H1 (cell line): ENCODE data around the gene KLF2. TPM values are rescaled to one million over a fixed set of nuclear protein-coding genes. Genes with fewer than 3 reads are reported as not detected.

Experiments used
- CTCF ChIA-PET: fragments of 300-600 bp; sonication (Branson Sonifier 250); formaldehyde crosslinking; loops from one replicate; lab custom pipeline; 2021; ENCODE audit not compliant: partially characterized antibody; lab: Charles Lee
- POLR2A ChIA-PET: fragments of 300-600 bp; sonication (Branson Sonifier 250); formaldehyde crosslinking; loops from one replicate; lab custom pipeline; 2021; ENCODE audit warnings: inconsistent platforms; ENCODE audit not compliant: partially characterized antibody; lab: Charles Lee
- DNase-seq, 2 experiments: peaks; one replicate each; pipeline versions ENCODE4 v3.0.0 to v3.0.0-alpha.2; 2010 to 2022; ENCODE audit warnings: low spot score in 2 of 2, low read depth in 1 of 2, mixed read lengths in 1 of 2
- FAIRE-seq: peaks from 2 replicates; lab custom pipeline; 2011; peaks lifted over from hg19 to GRCh38; lab: Jason Lieb, UNC
- H2AFZ ChIP-seq: 2 replicates; pipeline ENCODE4 v1.8.1; 2012; ENCODE audit warnings: low read length, inconsistent platforms
- H2AK5ac ChIP-seq: 2 replicates; pipeline ENCODE4 v1.6.1; 2013; ENCODE audit warnings: low read depth, low read length
- H2BK120ac ChIP-seq: replicated peaks from 2 replicates; pipeline ENCODE3; 2013; ENCODE audit warnings: low read depth, low read length, inconsistent platforms
- H2BK12ac ChIP-seq: 2 replicates; pipeline ENCODE4 v1.6.1; 2013; ENCODE audit warnings: low read depth, low read length
- H2BK15ac ChIP-seq: 2 replicates; pipeline ENCODE4 v1.6.1; 2013; ENCODE audit warnings: low read length
- H2BK20ac ChIP-seq: 2 replicates; pipeline ENCODE4 v1.6.1; 2013; ENCODE audit warnings: low read length
- H2BK5ac ChIP-seq: 2 replicates; pipeline ENCODE4 v1.6.1; 2013; ENCODE audit warnings: low read depth, low read length
- H3K14ac ChIP-seq: 2 replicates; pipeline ENCODE4 v1.6.1; 2013; ENCODE audit warnings: inconsistent platforms; ENCODE audit not compliant: insufficient read length
- H3K18ac ChIP-seq: 2 replicates; pipeline ENCODE4 v1.6.1; 2013; ENCODE audit warnings: low read length; ENCODE audit errors: extremely low read depth
- H3K23ac ChIP-seq: 2 replicates; pipeline ENCODE4 v1.6.1; 2013; ENCODE audit warnings: inconsistent platforms; ENCODE audit not compliant: insufficient read length
- H3K23me2 ChIP-seq: 2 replicates; pipeline ENCODE4 v1.6.1; 2013; ENCODE audit warnings: low read depth, low read length
- H3K27ac ChIP-seq: 2 replicates; pipeline ENCODE4 v1.6.1; 2011; ENCODE audit warnings: low read depth, low read length, inconsistent platforms
- H3K27me3 ChIP-seq, 4 experiments: replicated peaks in 1 of 4; 1 replicate in 1 of 4; 2 replicates in 3 of 4; pipeline versions ENCODE4 v1.6.1 to v1.8.1; 2011 to 2013; ENCODE audit warnings: low read length in 3 of 4, mild to moderate bottlenecking in 3 of 4, inconsistent platforms in 2 of 4, mixed read lengths in 2 of 4, moderate library complexity in 1 of 4; ENCODE audit not compliant: control insufficient read depth in 3 of 4, insufficient read depth in 3 of 4; ENCODE audit errors: extremely low read depth in 1 of 4
- H3K36me3 ChIP-seq, 4 experiments: 2 replicates each; pipeline versions ENCODE4 v1.6.1 to v1.8.1; 2011 to 2013; ENCODE audit warnings: mild to moderate bottlenecking in 4 of 4, low read length in 3 of 4, moderate library complexity in 2 of 4, control low read depth in 1 of 4, inconsistent platforms in 1 of 4; ENCODE audit not compliant: insufficient read depth in 4 of 4, control insufficient read depth in 2 of 4
- H3K4ac ChIP-seq: replicated peaks from 2 replicates; pipeline ENCODE3; 2013; ENCODE audit warnings: low read length, low read depth, mixed read lengths, inconsistent platforms; ENCODE audit not compliant: insufficient read length
- H3K4me1 ChIP-seq, 4 experiments: replicated peaks in 1 of 4; 1 replicate in 1 of 4; 2 replicates in 3 of 4; pipeline versions ENCODE4 v1.6.1 to v1.8.1; 2011 to 2013; ENCODE audit warnings: low read length in 3 of 4, inconsistent platforms in 2 of 4, mixed read lengths in 1 of 4; ENCODE audit not compliant: insufficient read depth in 4 of 4, control insufficient read depth in 3 of 4
- H3K4me2 ChIP-seq, 2 experiments: 2 replicates each; pipeline versions ENCODE4 v1.6.1 to v1.8.1; 2011 to 2013; ENCODE audit warnings: low read depth in 2 of 2, low read length in 2 of 2, control low read depth in 1 of 2, inconsistent platforms in 1 of 2, mild to moderate bottlenecking in 1 of 2; ENCODE audit not compliant: insufficient read depth in 1 of 2
- H3K4me3 ChIP-seq, 4 experiments: fragments of 200-600, 300-600 bp in 1 of 4; sonication (generic), shearing (Covaris generic), sonication (Bioruptor Twin) in 1 of 4; 2 replicates each; pipeline versions ENCODE4 v1.5.1 to v1.8.1; 2011 to 2016; ENCODE audit warnings: low read length in 4 of 4, low read depth in 3 of 4, control low read depth in 2 of 4, inconsistent platforms in 2 of 4, mild to moderate bottlenecking in 2 of 4, mixed read lengths in 1 of 4, moderate library complexity in 1 of 4; ENCODE audit not compliant: insufficient read depth in 2 of 4; ENCODE audit errors: extremely low read depth in 1 of 4
- H3K56ac ChIP-seq: replicated peaks from 2 replicates; pipeline ENCODE3; 2013; ENCODE audit warnings: low read depth, mild to moderate bottlenecking, mixed read lengths, low read length, inconsistent platforms; ENCODE audit not compliant: insufficient read length
- H3K79me1 ChIP-seq: 2 replicates; pipeline ENCODE4 v1.6.1; 2013; ENCODE audit warnings: low read depth, low read length, control low read depth
- H3K79me2 ChIP-seq, 2 experiments: 2 replicates each; pipeline versions ENCODE4 v1.6.1 to v1.8.1; 2012 to 2013; ENCODE audit warnings: low read length in 2 of 2, mild to moderate bottlenecking in 2 of 2, inconsistent platforms in 1 of 2; ENCODE audit not compliant: insufficient read depth in 2 of 2, control insufficient read depth in 1 of 2
- H3K9ac ChIP-seq, 4 experiments: replicated peaks in 1 of 4; 1 replicate in 1 of 4; 2 replicates in 3 of 4; pipeline versions ENCODE4 v1.6.1 to v1.8.1; 2011 to 2013; ENCODE audit warnings: low read depth in 3 of 4, low read length in 3 of 4, control low read depth in 2 of 4, mild to moderate bottlenecking in 2 of 4, moderate library complexity in 2 of 4, inconsistent platforms in 1 of 4; ENCODE audit errors: extremely low read depth in 1 of 4
- H3K9me3 ChIP-seq, 2 experiments: 2 replicates each; pipeline versions ENCODE4 v1.6.1 to v1.8.1; 2012 to 2013; ENCODE audit warnings: mild to moderate bottlenecking in 2 of 2, moderate library complexity in 2 of 2, control low read depth in 1 of 2, inconsistent platforms in 1 of 2, low read depth in 1 of 2, low read length in 1 of 2, mixed read lengths in 1 of 2; ENCODE audit not compliant: insufficient read depth in 2 of 2
- H4K20me1 ChIP-seq, 2 experiments: replicated peaks in 1 of 2; 2 replicates each; pipeline versions ENCODE3 to v1.8.1; 2011 to 2013; ENCODE audit warnings: inconsistent platforms in 2 of 2, low read length in 2 of 2, mild to moderate bottlenecking in 1 of 2; ENCODE audit not compliant: insufficient read depth in 2 of 2, control insufficient read depth in 1 of 2
- H4K5ac ChIP-seq: 2 replicates; pipeline ENCODE4 v1.6.1; 2013; ENCODE audit warnings: low read length, low read depth, mixed read lengths, inconsistent platforms; ENCODE audit not compliant: insufficient read length
- H4K8ac ChIP-seq: 2 replicates; pipeline ENCODE4 v1.8.0; 2013; ENCODE audit warnings: mild to moderate bottlenecking, moderate library complexity, low read length, inconsistent platforms; ENCODE audit not compliant: insufficient read depth; ENCODE audit errors: extremely low read depth
- H4K91ac ChIP-seq: replicated peaks from 2 replicates; pipeline ENCODE3; 2013; ENCODE audit warnings: low read length, mixed read lengths, inconsistent platforms; ENCODE audit not compliant: insufficient read length
- BCL11A ChIP-seq, 2 experiments: IDR thresholded peaks; one replicate each; pipeline ENCODE4 v1.6.1; 2011; ENCODE audit warnings: low read depth in 2 of 2, low read length in 2 of 2, mild to moderate bottlenecking in 2 of 2
- CREB1 ChIP-seq: IDR thresholded peaks from 2 replicates; pipeline ENCODE4 v1.6.1; 2012; ENCODE audit warnings: inconsistent platforms
- EGR1 ChIP-seq: IDR thresholded peaks from 2 replicates; pipeline ENCODE4 v1.6.1; 2011; ENCODE audit warnings: low read depth, low read length, borderline replicate concordance
- KDM5A ChIP-seq: fragments of 200-600 bp; IDR thresholded peaks from 2 replicates; pipeline ENCODE4 v1.7.1; 2012; ENCODE audit warnings: mild to moderate bottlenecking, low read length, inconsistent platforms, mixed read lengths
- SUZ12 ChIP-seq: fragments of 200-600 bp; sonication (generic); IDR thresholded peaks from 2 replicates; pipeline ENCODE4 v1.6.1; 2012; ENCODE audit warnings: mild to moderate bottlenecking, inconsistent platforms, low read length, moderate library complexity, mixed read lengths
- WGBS, 2 experiments: shearing (Covaris generic) in 1 of 2; methylation state at CpG; one replicate each; pipeline versions ENCODE4 v1.1.6 to v1.1.7; 2013 to 2015; ENCODE audit warnings: low lambda C conversion rate in 2 of 2, mixed read lengths in 2 of 2, inconsistent platforms in 1 of 2, low coverage in 1 of 2, missing lambda C conversion rate in 1 of 2; ENCODE audit not compliant: insufficient replicate concordance in 2 of 2, insufficient coverage in 1 of 2, insufficient read length in 1 of 2; ENCODE audit errors: extremely low coverage in 1 of 2, missing lambda C conversion rate in 1 of 2; 5-methylcytosine and 5-hydroxymethylcytosine counted together
- polyA plus RNA-seq, 7 experiments: library from polyadenylated mRNA; depleted of rRNA in 3 of 7; stranded (reverse) in 5 of 7; unstranded in 2 of 7; fragments of >200 nt in 5 of 7; fragments of 200-250 nt in 2 of 7; gene quantifications; 1 replicate in 5 of 7; 2 replicates in 1 of 7; 4 replicates in 1 of 7; pipeline versions ENCODE4 v1.2.1 to v1.2.3, GENCODE V29; 2011 to 2013; ENCODE audit warnings: missing spikeins in 2 of 7, mixed read lengths in 2 of 7
- total RNA-seq: library from RNA; stranded (reverse); fragmentation: NEBNext Ultra II Directional; extraction: Animal tissue kit (Norgen Biotek cat#: 25700); gene quantifications from 2 replicates; pipeline ENCODE4 v1.2.1, GENCODE V29; 2021

The KLF2 gene
- total and polyA plus RNA-seq, 2 of the 8 experiments (the other 6 are each of a cell fraction or from before 2014, with no cell fraction given), result 0.19 to 0.33 TPM

GRCh38 chr19:16327169-16327475 lies 2.5 kb downstream of the KLF2 start:
- TF ChIP-seq SUZ12, result peak; percentile 39; the same call in 1 of the 2 replicates
- TF ChIP-seq KDM5A, result no peak
- no peak for TF ChIP-seq BCL11A (IDR thresholded peaks at IDR 0.05; ENCODE audit: low read depth in 2 of 2, low read length in 2 of 2)
- no peak for TF ChIP-seq CREB1
- TF ChIP-seq EGR1, result no peak
- no peak overlapping the region for H3K56ac ChIP-seq
- no peak for DNase-seq
- peaks cover 0 to 4% (median 0%) of the 10 kb centered on the region in 4 experiments; a peak in 1 of 8 replicates for H3K36me3 ChIP-seq
- no peak overlapping the region for H2BK20ac ChIP-seq
- no peak overlapping the region for H3K27ac ChIP-seq
- H4K91ac ChIP-seq, result no peak overlapping the region
- H3K79me1 ChIP-seq, result no peaks in the 10 kb centered on the region
- H2AK5ac ChIP-seq, result no peak overlapping the region
- H3K4me2 ChIP-seq, result peak overlapping the region; percentile 84 to 99
- H2AFZ ChIP-seq, result no peak overlapping the region
- no peak overlapping the region for H3K23ac ChIP-seq
- no peak overlapping the region for H3K14ac ChIP-seq
- no peak overlapping the region for H2BK5ac ChIP-seq
- no peak overlapping the region for H4K8ac ChIP-seq
- H3K9ac ChIP-seq, result no peak overlapping the region
- no peak overlapping the region for H2BK120ac ChIP-seq
- ChIA-PET CTCF (interaction anchor here (6.0 kb wide), 1 partner anchor 79 kb away, joined by 41 read pairs; no protein-coding TSS in a partner anchor), POLR2A (interaction anchor here (2.1 kb wide), 1 partner anchor 60 kb away, joined by 6 read pairs; no protein-coding TSS in a partner anchor)
- WGBS, 2 experiments, result 23% methylated on average over 14 of the region's 14 CpGs; no CpG with 5 or more reads in 1 of the 2 experiments
- no peak overlapping the region for H3K18ac ChIP-seq
- no peak for FAIRE-seq
- peaks cover 0 to 6% (median 0%) of the 10 kb centered on the region in 4 experiments; a peak in 3 of 7 replicates for H3K4me1 ChIP-seq
- H4K5ac ChIP-seq, result no peak overlapping the region
- peaks cover 32 to 70% (median 62%) of the 10 kb centered on the region in 4 experiments for H3K27me3 ChIP-seq
- peaks cover 19% of the 10 kb centered on the region; the same call in 1 of the 2 replicates for H3K23me2 ChIP-seq
- H3K79me2 ChIP-seq, result no peaks in the 10 kb centered on the region
- H2BK15ac ChIP-seq, result no peak overlapping the region
- no peaks in the 10 kb centered on the region for H3K9me3 ChIP-seq
- H3K4ac ChIP-seq, result no peak overlapping the region
- peak overlapping the region; percentile 46 to 71 (median 65) for H3K4me3 ChIP-seq
- no peak overlapping the region for H2BK12ac ChIP-seq
- peaks cover 0 to 6% of the 10 kb centered on the region in 2 experiments for H4K20me1 ChIP-seq
